CD4-positive, alpha-beta T cell (primary cell): Measurements from ENCODE around the gene RBM5. TPM values are rescaled to one million over a fixed set of nuclear protein-coding genes. Genes with fewer than 3 reads are reported as not detected.

Experiments
- ATAC-seq: fragments of 200-7000 bp; cut with Tn5 transposase; one replicate; pipeline ENCODE4 v1.10.0; 2022; ENCODE audit warnings: mild to moderate bottlenecking; ENCODE audit not compliant: poor library complexity
- CTCF ChIA-PET: fragments of 350-600 bp; sonication (Branson Sonifier 250); formaldehyde crosslinking; loops from one replicate; lab custom pipeline; 2021; ENCODE audit warnings: antibody characterized with exemption, inconsistent platforms; lab: Charles Lee
- POLR2A ChIA-PET: fragments of 350-600 bp; sonication (Branson Sonifier 250); formaldehyde crosslinking; loops from one replicate; lab custom pipeline; 2021; ENCODE audit warnings: antibody characterized with exemption, inconsistent platforms; lab: Charles Lee
- DNase-seq, 14 experiments: peaks; one replicate each; pipeline ENCODE4 v3.0.0-alpha.2; 2013 to 2020; ENCODE audit warnings: mixed read lengths in 2 of 14
- H3K27ac ChIP-seq, 2 donors: one replicate each; pipeline versions ENCODE4 v1.5.1 to v1.7.0; 2013; ENCODE audit warnings: low read length in 2 of 2, low read depth in 1 of 2, mild to moderate bottlenecking in 1 of 2
- H3K27me3 ChIP-seq, 2 experiments: 1 replicate in 1 of 2; 2 replicates in 1 of 2; pipeline versions ENCODE4 v1.6.1 to v1.7.0; 2013; ENCODE audit warnings: low read length in 2 of 2, control low read depth in 1 of 2, mild to moderate bottlenecking in 1 of 2, moderate library complexity in 1 of 2; ENCODE audit not compliant: insufficient read depth in 2 of 2, control insufficient read depth in 1 of 2
- H3K36me3 ChIP-seq: one replicate; pipeline ENCODE4 v1.6.1; 2013; ENCODE audit warnings: low read length, control low read depth; ENCODE audit not compliant: insufficient read depth
- H3K4me1 ChIP-seq: one replicate; pipeline ENCODE4 v1.6.1; 2013; ENCODE audit warnings: low read length, control low read depth; ENCODE audit not compliant: insufficient read depth
- H3K4me3 ChIP-seq: one replicate; pipeline ENCODE4 v1.5.1; 2013; ENCODE audit warnings: mild to moderate bottlenecking, low read length, moderate library complexity
- H3K9me3 ChIP-seq, 2 experiments: 1 replicate in 1 of 2; 2 replicates in 1 of 2; pipeline versions ENCODE4 v1.6.1 to v1.7.0; 2013; ENCODE audit warnings: low read length in 2 of 2, mild to moderate bottlenecking in 2 of 2, control low read depth in 1 of 2, moderate library complexity in 1 of 2; ENCODE audit not compliant: control insufficient read depth in 1 of 2, insufficient read depth in 1 of 2
- H3K27ac Mint-ChIP-seq: one replicate; pipeline ENCODE4 v1.8.0; 2020; ENCODE audit warnings: mixed read lengths
- H3K27me3 Mint-ChIP-seq: one replicate; pipeline ENCODE4 v1.8.0; 2021; ENCODE audit warnings: mixed read lengths
- H3K36me3 Mint-ChIP-seq: one replicate; pipeline ENCODE4 v1.8.0; 2021; ENCODE audit warnings: low read depth, mixed read lengths
- H3K4me1 Mint-ChIP-seq: one replicate; pipeline ENCODE4 v1.8.0; 2021; ENCODE audit warnings: low read depth, mixed read lengths
- H3K4me3 Mint-ChIP-seq: one replicate; pipeline ENCODE4 v1.8.0; 2020; ENCODE audit warnings: mild to moderate bottlenecking, mixed read lengths
- H3K9me3 Mint-ChIP-seq: one replicate; pipeline ENCODE4 v1.8.0; 2020; ENCODE audit warnings: mixed read lengths
- intact Hi-C, 2 experiments: fragments of 100-400 bp; cut with DNase I in 1 of 2; cut with micrococcal nuclease in 1 of 2; formaldehyde crosslinking; loops; one replicate each; pipeline versions ENCODE4 v1.15.1 to v1.9.0; 2023 to 2025; cut with DNase I, micrococcal nuclease
- total RNA-seq, 174 experiments: library from RNA in 2 of 174; stranded (reverse) in 2 of 174; gene quantifications; one replicate each; pipeline ENCODE4 v1.2.3 and lab custom pipeline; 2021 to 2026
- TF ChIP-seq, protein P1 (sequence below): fragments of 200-600 bp; IDR thresholded peaks from one replicate; pipeline ENCODE4 v1.8.0; 2022; ENCODE audit warnings: antibody characterized with exemption, mild to moderate bottlenecking

The RBM5 gene
- total RNA-seq, 2 experiments from 2014 or later = 324 to 330 TPM

GRCh38 chr3:50130436-50130835 is 41.7 kb downstream of the RBM5 start:
- H3K36me3 ChIP-seq = no peaks in the 10 kb centered on the region
- H3K9me3 Mint-ChIP-seq = no peaks in the 10 kb centered on the region
- no peak overlapping the region for H3K27ac Mint-ChIP-seq
- no peak overlapping the region for H3K27ac ChIP-seq
- H3K9me3 ChIP-seq = no peaks in the 10 kb centered on the region
- H3K27me3 ChIP-seq = no peaks in the 10 kb centered on the region
- POLR2A ChIA-PET = no interaction called here
- TF ChIP-seq, protein P1, sequence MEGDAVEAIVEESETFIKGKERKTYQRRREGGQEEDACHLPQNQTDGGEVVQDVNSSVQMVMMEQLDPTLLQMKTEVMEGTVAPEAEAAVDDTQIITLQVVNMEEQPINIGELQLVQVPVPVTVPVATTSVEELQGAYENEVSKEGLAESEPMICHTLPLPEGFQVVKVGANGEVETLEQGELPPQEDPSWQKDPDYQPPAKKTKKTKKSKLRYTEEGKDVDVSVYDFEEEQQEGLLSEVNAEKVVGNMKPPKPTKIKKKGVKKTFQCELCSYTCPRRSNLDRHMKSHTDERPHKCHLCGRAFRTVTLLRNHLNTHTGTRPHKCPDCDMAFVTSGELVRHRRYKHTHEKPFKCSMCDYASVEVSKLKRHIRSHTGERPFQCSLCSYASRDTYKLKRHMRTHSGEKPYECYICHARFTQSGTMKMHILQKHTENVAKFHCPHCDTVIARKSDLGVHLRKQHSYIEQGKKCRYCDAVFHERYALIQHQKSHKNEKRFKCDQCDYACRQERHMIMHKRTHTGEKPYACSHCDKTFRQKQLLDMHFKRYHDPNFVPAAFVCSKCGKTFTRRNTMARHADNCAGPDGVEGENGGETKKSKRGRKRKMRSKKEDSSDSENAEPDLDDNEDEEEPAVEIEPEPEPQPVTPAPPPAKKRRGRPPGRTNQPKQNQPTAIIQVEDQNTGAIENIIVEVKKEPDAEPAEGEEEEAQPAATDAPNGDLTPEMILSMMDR = no peak
- H3K27me3 Mint-ChIP-seq = no peaks in the 10 kb centered on the region
- no peak for DNase-seq
- no peaks in the 10 kb centered on the region for H3K4me1 ChIP-seq
- ATAC-seq = no peak
- no peaks in the 10 kb centered on the region for H3K4me1 Mint-ChIP-seq
- no peak overlapping the region for H3K4me3 ChIP-seq
- CTCF ChIA-PET = no interaction called here
- H3K36me3 Mint-ChIP-seq = no peaks in the 10 kb centered on the region
- intact Hi-C loops = no loop called here
- no peak overlapping the region for H3K4me3 Mint-ChIP-seq

DNA sequence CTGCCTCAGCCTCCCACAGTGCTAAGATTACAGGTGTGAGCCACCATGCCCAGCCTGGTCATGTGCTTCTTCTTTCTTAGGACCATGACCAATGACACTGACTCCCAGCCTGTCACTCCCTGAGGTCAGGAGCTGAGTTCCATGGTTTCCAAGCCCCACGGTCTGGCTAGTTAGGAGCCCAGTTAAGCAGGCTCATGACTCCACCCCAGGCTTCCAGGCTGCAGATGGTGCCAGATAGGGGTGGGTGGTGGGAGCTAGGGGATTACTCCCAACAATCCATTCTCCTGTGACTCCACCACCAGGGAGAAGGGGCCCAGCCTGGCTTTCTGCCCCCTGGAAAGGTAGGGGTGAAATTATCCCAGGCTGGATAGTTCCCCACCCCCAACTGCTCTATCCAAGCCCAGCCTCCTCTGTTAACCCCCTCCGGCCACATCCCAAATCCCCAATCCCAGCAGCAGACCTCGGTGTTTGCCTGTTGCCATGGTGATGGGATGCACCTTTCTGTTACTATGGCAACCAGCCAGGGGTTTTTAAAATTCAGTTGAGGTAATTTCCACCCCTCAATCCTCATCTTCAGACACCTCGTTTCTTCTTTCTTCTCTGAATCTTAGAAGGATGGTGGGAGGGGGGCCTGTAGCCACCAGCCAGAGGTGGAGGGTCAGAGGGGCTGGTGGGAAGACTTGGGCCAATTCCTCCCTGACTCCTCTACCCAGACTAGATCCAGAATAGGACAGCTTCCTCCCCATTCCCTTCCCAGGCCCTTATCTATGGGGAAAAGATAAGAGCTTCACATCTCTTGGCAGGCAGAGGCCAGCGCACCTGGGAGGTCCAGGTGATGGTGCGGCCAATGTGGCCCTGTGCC is 43.9 kb downstream of the RBM5 start:
- no peak overlapping the region for H3K4me3 ChIP-seq
- TF ChIP-seq, protein P1 = no peak
- no peaks in the 10 kb centered on the region for H3K27me3 Mint-ChIP-seq
- intact Hi-C loops = no loop called here
- no peaks in the 10 kb centered on the region for H3K4me1 ChIP-seq
- no peaks in the 10 kb centered on the region for H3K27me3 ChIP-seq
- no peak overlapping the region for H3K27ac Mint-ChIP-seq
- H3K36me3 ChIP-seq = no peaks in the 10 kb centered on the region
- H3K4me3 Mint-ChIP-seq = no peak overlapping the region
- H3K36me3 Mint-ChIP-seq = no peaks in the 10 kb centered on the region
- H3K9me3 Mint-ChIP-seq = no peaks in the 10 kb centered on the region
- no peak overlapping the region for H3K27ac ChIP-seq
- H3K4me1 Mint-ChIP-seq = no peaks in the 10 kb centered on the region
- ChIA-PET CTCF (no interaction called here), POLR2A (no interaction called here)
- ATAC-seq (no peak), DNase-seq (peak in 1 of 14 experiments; percentile 24)
- H3K9me3 ChIP-seq = no peaks in the 10 kb centered on the region

DNA sequence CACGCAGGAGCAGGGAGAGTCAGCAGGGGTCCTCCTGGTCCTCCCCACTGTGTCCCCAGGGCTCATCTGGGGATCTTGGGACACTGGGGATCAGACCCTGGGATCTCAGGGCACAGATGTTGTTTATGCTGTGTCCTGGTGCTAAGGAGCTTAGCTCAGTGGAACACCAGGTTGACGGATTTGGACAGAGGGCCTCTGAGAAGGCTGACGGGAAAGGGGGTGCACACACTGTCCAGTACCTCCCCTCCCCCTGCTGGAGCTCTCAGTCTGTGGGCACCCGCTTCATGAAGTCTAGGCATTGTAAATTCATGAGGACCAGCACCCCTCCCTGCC is 44.5 kb downstream of the RBM5 start:
- ChIA-PET CTCF (no interaction called here), POLR2A (no interaction called here)
- no peaks in the 10 kb centered on the region for H3K27me3 ChIP-seq
- Mint-ChIP-seq H3K4me1 (peaks cover 2% of the 10 kb centered on the region), H3K36me3 (no peaks in the 10 kb centered on the region), H3K4me3 (no peak overlapping the region), H3K27ac (no peak overlapping the region), H3K9me3 (no peaks in the 10 kb centered on the region), H3K27me3 (no peaks in the 10 kb centered on the region)
- DNase-seq (no peak), ATAC-seq (no peak)
- intact Hi-C loops = no loop called here
- H3K27ac ChIP-seq = no peak overlapping the region
- H3K9me3 ChIP-seq = no peaks in the 10 kb centered on the region
- TF ChIP-seq, protein P1 = no peak
- H3K4me3 ChIP-seq = no peak overlapping the region
- no peaks in the 10 kb centered on the region for H3K36me3 ChIP-seq
- H3K4me1 ChIP-seq = peaks cover 1% of the 10 kb centered on the region
